Sigmoid colon (tissue), 7 donors: Measurements from ENCODE around the gene CFAP47. TPM values are rescaled to one million over a fixed set of nuclear protein-coding genes. Genes with fewer than 3 reads are reported as not detected.
"Not testable (repeated sequence)": the region's sequence is repeated elsewhere in the genome, so short reads cannot be mapped to it uniquely, and the experiment has no call there.

ENCODE experiments used
- DNase-seq: peaks from one replicate; pipeline ENCODE4 v3.0.0-alpha.2; 2019
- H3K27ac ChIP-seq, 4 donors: fragments of 200-600 bp; sonication (generic); one replicate each; pipeline ENCODE4 v1.5.1; 2016 to 2019; ENCODE audit warnings: mild to moderate bottlenecking in 1 of 4
- H3K27me3 ChIP-seq, 3 donors: fragments of 200-600 bp; sonication (generic); one replicate each; pipeline ENCODE4 v1.5.1; 2019; ENCODE audit warnings: mild to moderate bottlenecking in 1 of 3
- H3K36me3 ChIP-seq, 4 donors: fragments of 200-600 bp; sonication (generic); one replicate each; pipeline ENCODE4 v1.5.1; 2016 to 2019
- H3K4me1 ChIP-seq, 4 donors: fragments of 200-600 bp; sonication (generic); one replicate each; pipeline ENCODE4 v1.5.1; 2017 to 2019
- H3K4me3 ChIP-seq, 4 donors: fragments of 200-600 bp; sonication (generic); one replicate each; pipeline ENCODE4 v1.5.1; 2017 to 2019; ENCODE audit warnings: mild to moderate bottlenecking in 2 of 4, moderate library complexity in 1 of 4
- H3K9me3 ChIP-seq, 4 donors: fragments of 200-600 bp in 3 of 4; sonication (generic) in 3 of 4; one replicate each; pipeline versions ENCODE4 v1.5.1 to v1.6.1; 2013 to 2019
- EP300 ChIP-seq, 4 donors: sonication (generic); formaldehyde crosslinking; IDR thresholded peaks; one replicate each; pipeline ENCODE4 v1.6.1; 2017; ENCODE audit warnings: antibody characterized with exemption in 4 of 4
- POLR2A ChIP-seq, 2 donors: fragments of 450-650 bp; IDR thresholded peaks; one replicate each; pipeline ENCODE4 v1.6.1; 2016; ENCODE audit warnings: antibody characterized with exemption in 2 of 2, mild to moderate bottlenecking in 2 of 2, moderate library complexity in 2 of 2
- POLR2AphosphoS5 ChIP-seq, 4 donors: sonication (generic); formaldehyde crosslinking; IDR thresholded peaks; one replicate each; pipeline ENCODE4 v1.6.1; 2017; ENCODE audit warnings: antibody characterized with exemption in 4 of 4
- WGBS, 2 donors: extraction: QIAGEN DNeasy Blood & Tissue Kit; methylation state at CpG; one replicate each; pipeline ENCODE4 v1.1.7; 2013; 5-methylcytosine and 5-hydroxymethylcytosine counted together
- intact Hi-C: fragments of 100-400 bp; cut with DNase I; formaldehyde crosslinking; loops from one replicate; pipeline ENCODE4 v1.15.1; 2023
- polyA plus RNA-seq, 3 donors: library from polyadenylated mRNA; stranded (reverse); fragments of 200-250 nt; gene quantifications; one replicate each; pipeline ENCODE4 v1.2.3, GENCODE V29; 2013
- total RNA-seq, 4 donors: library from RNA; depleted of rRNA; stranded (reverse); fragments of >200 nt; gene quantifications; one replicate each; pipeline ENCODE4 v1.1.0, GENCODE V29; 2016
- TF ChIP-seq, protein P1 (sequence below), 4 experiments: fragments of 450-650 bp in 3 of 4; fragments of 200-600 bp in 1 of 4; IDR thresholded peaks; one replicate each; pipeline ENCODE4 v1.5.1; 2016 to 2019; ENCODE audit warnings: antibody characterized with exemption in 4 of 4, mild to moderate bottlenecking in 3 of 4, moderate library complexity in 2 of 4
- donor health status: healthy with polysubstance abuse.
- donor health status: Bipolar disorder and iron deficiency.
- donor health status: healthy.

The CFAP47 gene
- total and polyA plus RNA-seq, 7 donors = 0.14 to 0.71 TPM; not detected in 5

DNA sequence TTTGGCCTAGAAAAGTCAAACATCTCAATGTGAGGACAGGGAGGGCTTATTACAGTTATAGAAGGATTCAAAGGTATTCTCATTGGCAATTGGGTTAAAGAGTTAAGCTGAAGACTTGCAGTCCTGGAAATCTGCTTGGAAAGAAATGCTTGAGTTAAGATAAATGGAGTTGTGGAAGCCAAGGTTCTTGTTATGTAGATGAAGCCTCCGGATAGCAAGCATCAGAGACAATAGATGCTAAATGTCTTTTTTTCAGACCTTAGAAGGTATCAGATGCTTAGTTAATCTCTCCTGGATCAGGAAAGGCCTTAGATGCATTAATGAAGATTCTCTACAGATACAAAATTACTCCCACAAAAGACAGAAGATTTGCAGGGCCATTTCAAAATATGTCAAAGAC lies 299.3 kb downstream of the CFAP47 start:
- no peak for DNase-seq
- no peak overlapping the region for H3K4me3 ChIP-seq
- TF ChIP-seq EP300 (IDR thresholded peaks at IDR 0.05) (no peak), POLR2AphosphoS5 (IDR thresholded peaks at IDR 0.05) (no peak), POLR2A (IDR thresholded peaks at IDR 0.05) (no peak)
- TF ChIP-seq, protein P1, sequence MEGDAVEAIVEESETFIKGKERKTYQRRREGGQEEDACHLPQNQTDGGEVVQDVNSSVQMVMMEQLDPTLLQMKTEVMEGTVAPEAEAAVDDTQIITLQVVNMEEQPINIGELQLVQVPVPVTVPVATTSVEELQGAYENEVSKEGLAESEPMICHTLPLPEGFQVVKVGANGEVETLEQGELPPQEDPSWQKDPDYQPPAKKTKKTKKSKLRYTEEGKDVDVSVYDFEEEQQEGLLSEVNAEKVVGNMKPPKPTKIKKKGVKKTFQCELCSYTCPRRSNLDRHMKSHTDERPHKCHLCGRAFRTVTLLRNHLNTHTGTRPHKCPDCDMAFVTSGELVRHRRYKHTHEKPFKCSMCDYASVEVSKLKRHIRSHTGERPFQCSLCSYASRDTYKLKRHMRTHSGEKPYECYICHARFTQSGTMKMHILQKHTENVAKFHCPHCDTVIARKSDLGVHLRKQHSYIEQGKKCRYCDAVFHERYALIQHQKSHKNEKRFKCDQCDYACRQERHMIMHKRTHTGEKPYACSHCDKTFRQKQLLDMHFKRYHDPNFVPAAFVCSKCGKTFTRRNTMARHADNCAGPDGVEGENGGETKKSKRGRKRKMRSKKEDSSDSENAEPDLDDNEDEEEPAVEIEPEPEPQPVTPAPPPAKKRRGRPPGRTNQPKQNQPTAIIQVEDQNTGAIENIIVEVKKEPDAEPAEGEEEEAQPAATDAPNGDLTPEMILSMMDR (IDR thresholded peaks at IDR 0.05) = no peak
- no peak overlapping the region for H3K27ac ChIP-seq
- no peaks in the 10 kb centered on the region for H3K27me3 ChIP-seq
- H3K4me1 ChIP-seq = no peaks in the 10 kb centered on the region
- no peaks in the 10 kb centered on the region for H3K9me3 ChIP-seq
- intact Hi-C loops = no loop called here
- H3K36me3 ChIP-seq = no peaks in the 10 kb centered on the region
- WGBS, 2 donors = 57 to 88% methylated on average over 1 of the region's 1 CpG

GRCh38 chrX:36234840-36235528 lies 315.4 kb downstream of the CFAP47 start:
- 94 to 95% methylated on average over 21 of the region's 21 CpGs for WGBS, 2 donors
- not testable (repeated sequence) for DNase-seq

GRCh38 chrX:36241397-36241796 lies 321.9 kb downstream of the CFAP47 start:
- no peaks in the 10 kb centered on the region for H3K36me3 ChIP-seq
- no peak overlapping the region for H3K27ac ChIP-seq
- no peaks in the 10 kb centered on the region for H3K27me3 ChIP-seq
- intact Hi-C loops = no loop called here
- WGBS, 2 donors = 89 to 97% methylated on average over 1 of the region's 1 CpG
- H3K4me3 ChIP-seq = no peak overlapping the region
- H3K4me1 ChIP-seq = no peaks in the 10 kb centered on the region
- DNase-seq = no peak
- no peaks in the 10 kb centered on the region for H3K9me3 ChIP-seq
- TF ChIP-seq, protein P1 (IDR thresholded peaks at IDR 0.05) = no peak
- no peak for TF ChIP-seq POLR2AphosphoS5 (IDR thresholded peaks at IDR 0.05)
- TF ChIP-seq POLR2A (IDR thresholded peaks at IDR 0.05) = no peak
- no peak for TF ChIP-seq EP300 (IDR thresholded peaks at IDR 0.05)

More at GRCh38 chrX:36234840-36235528, 315.4 kb downstream of the CFAP47 start:
- H3K9me3 ChIP-seq, intact Hi-C loops, H3K4me1 ChIP-seq, H3K4me3 ChIP-seq, H3K27ac ChIP-seq, H3K36me3 ChIP-seq, H3K27me3 ChIP-seq: not testable (repeated sequence)

DNA sequence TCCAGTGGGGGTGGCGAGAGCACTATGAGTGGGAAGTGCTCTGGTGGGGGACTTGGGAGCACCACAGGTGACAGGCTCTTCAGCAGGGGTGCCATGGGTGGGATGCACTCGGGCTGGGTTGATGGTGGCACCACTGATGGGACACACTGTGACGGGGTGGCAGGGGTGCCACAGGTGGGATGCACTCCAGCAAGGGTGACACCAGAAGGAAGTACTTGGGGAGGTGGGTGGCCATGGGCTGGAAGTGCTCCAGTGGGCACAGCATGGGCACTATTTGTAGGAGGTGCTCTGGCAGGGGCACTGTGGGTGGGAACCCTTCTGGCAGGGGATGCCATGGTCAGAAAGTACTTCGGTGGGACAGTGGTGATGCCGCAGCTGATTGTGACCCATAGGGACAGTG lies 346.6 kb downstream of the CFAP47 start:
- DNase-seq = peak; percentile 49
- TF ChIP-seq POLR2AphosphoS5 (IDR thresholded peaks at IDR 0.05) (no peak), POLR2A (IDR thresholded peaks at IDR 0.05) (no peak), EP300 (IDR thresholded peaks at IDR 0.05) (no peak)
- Histone ChIP-seq H3K36me3 (no peaks in the 10 kb centered on the region), H3K4me1 (no peaks in the 10 kb centered on the region), H3K27me3 (no peaks in the 10 kb centered on the region), H3K4me3 (no peak overlapping the region), H3K9me3 (no peaks in the 10 kb centered on the region), H3K27ac (no peak overlapping the region)
- intact Hi-C loops = no loop called here
- 92% methylated on average over 5 of the region's 5 CpGs for WGBS, 2 donors

DNA sequence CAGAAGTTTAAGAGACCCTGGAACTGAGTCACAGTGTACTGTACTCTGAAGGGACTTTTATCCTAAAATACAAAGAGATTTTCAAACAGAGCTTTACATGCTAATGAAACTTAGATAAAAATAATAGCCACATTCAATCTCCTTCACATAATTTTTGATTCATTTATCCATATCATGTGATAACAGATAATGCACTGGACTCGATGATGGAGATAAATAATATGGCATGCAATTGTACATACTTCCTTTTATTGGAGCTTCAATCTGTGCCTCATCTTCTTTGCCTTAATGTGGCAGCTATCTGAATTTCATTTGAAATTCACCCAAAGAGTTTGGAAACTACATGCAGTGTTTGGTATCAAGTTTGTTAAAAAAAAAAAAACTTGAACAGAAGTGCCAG lies 390.6 kb downstream of the CFAP47 start:
- Histone ChIP-seq H3K27ac (no peak overlapping the region), H3K4me1 (no peaks in the 10 kb centered on the region), H3K27me3 (no peaks in the 10 kb centered on the region), H3K9me3 (no peaks in the 10 kb centered on the region), H3K36me3 (no peaks in the 10 kb centered on the region), H3K4me3 (no peak overlapping the region)
- intact Hi-C loops = no loop called here
- no peak for DNase-seq
- TF ChIP-seq, protein P1 (IDR thresholded peaks at IDR 0.05) = no peak
- no peak for TF ChIP-seq POLR2A (IDR thresholded peaks at IDR 0.05)
- TF ChIP-seq POLR2AphosphoS5 (IDR thresholded peaks at IDR 0.05) = no peak
- TF ChIP-seq EP300 (IDR thresholded peaks at IDR 0.05) = no peak
- 34 to 69% methylated on average over 1 of the region's 1 CpG for WGBS, 2 donors

DNA sequence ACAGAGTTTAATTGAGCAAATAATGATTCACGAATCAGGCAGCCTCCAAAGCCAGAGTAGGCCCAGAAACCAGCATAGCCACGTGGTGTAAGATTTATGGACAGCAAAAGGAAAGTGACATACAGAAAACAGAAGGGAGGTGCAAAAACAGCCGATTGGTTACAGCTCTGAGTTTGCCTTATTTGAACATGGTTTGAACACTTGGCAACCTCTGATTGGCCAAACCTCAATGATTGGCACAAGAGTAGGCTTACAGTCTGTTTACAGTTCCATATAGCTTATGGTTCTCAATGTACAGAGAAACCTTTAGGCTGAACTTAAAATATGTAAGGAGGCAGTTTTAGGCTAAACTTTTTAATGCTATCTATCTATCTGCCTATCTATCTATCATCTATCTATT lies 394.8 kb downstream of the CFAP47 start:
- intact Hi-C loops = no loop called here
- Histone ChIP-seq H3K27me3 (no peaks in the 10 kb centered on the region), H3K4me1 (no peaks in the 10 kb centered on the region), H3K27ac (no peak overlapping the region), H3K36me3 (no peaks in the 10 kb centered on the region), H3K4me3 (no peak overlapping the region), H3K9me3 (no peaks in the 10 kb centered on the region)
- WGBS, 2 donors = 57 to 75% methylated on average over 3 of the region's 3 CpGs
- TF ChIP-seq, protein P1 (IDR thresholded peaks at IDR 0.05) = no peak
- TF ChIP-seq EP300 (IDR thresholded peaks at IDR 0.05) (no peak), POLR2AphosphoS5 (IDR thresholded peaks at IDR 0.05) (no peak), POLR2A (IDR thresholded peaks at IDR 0.05) (no peak)
- no peak for DNase-seq
